HUDEP-2 (cell line): ENCODE results near the gene PIK3C2B.
"Not testable (repeated sequence)": the region's sequence is repeated elsewhere in the genome, so short reads cannot be mapped to it uniquely, and the experiment has no call there.

Experiments
- DNase-seq, 76 experiments: peaks; one replicate each; lab custom pipeline; 2025; ENCODE audit not compliant: unreplicated experiment in 76 of 76; lab: John Stamatoyannopoulos, UW

Gene PIK3C2B, protein sequence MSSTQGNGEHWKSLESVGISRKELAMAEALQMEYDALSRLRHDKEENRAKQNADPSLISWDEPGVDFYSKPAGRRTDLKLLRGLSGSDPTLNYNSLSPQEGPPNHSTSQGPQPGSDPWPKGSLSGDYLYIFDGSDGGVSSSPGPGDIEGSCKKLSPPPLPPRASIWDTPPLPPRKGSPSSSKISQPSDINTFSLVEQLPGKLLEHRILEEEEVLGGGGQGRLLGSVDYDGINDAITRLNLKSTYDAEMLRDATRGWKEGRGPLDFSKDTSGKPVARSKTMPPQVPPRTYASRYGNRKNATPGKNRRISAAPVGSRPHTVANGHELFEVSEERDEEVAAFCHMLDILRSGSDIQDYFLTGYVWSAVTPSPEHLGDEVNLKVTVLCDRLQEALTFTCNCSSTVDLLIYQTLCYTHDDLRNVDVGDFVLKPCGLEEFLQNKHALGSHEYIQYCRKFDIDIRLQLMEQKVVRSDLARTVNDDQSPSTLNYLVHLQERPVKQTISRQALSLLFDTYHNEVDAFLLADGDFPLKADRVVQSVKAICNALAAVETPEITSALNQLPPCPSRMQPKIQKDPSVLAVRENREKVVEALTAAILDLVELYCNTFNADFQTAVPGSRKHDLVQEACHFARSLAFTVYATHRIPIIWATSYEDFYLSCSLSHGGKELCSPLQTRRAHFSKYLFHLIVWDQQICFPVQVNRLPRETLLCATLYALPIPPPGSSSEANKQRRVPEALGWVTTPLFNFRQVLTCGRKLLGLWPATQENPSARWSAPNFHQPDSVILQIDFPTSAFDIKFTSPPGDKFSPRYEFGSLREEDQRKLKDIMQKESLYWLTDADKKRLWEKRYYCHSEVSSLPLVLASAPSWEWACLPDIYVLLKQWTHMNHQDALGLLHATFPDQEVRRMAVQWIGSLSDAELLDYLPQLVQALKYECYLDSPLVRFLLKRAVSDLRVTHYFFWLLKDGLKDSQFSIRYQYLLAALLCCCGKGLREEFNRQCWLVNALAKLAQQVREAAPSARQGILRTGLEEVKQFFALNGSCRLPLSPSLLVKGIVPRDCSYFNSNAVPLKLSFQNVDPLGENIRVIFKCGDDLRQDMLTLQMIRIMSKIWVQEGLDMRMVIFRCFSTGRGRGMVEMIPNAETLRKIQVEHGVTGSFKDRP (N-terminal part only)

DNA sequence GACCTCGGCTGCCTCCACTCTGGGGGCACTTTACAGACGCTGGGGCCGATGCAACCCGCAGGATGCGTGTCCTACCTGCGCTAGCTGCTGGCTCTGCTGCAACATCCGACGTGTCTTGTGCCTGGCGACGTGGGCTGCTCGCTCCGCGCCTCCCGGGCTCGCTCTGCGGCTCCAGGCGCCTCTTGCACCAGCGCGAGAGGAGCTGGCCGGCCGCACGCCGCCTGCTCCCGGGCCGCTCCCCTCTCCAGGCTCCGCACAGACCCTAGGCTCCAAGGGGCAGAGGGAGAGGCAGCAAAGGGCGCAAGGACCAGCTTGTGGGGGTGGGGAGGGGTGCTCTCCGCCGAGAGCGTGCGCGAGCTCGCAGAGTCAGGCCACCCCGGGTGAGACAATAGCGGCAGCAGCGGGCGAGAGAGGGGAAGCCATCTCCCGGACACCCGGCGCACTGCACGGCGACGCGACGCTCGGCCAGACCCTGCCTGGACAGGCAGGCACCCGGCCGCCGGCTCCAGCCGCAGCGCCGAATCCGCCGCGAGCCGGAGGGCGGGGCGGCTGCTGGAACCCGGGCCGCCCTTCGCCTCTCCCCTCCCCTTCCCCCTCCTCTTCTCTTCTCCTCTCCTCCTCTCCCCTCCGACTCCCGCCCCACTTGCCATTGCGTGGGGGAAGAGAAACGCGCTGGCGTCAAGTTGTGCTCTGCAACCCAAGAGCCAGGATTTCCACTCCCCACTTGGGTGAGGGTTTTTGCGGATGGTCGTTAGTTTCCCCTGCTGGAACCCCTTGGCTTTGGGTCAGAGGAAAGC, at the start of gene PIK3C2B:
PIK3C2B (minus strand) TSS at position 525 of the 797 bp plus-strand sequence. CDS start 25,003 bp downstream, outside the sequence.
- DNase-seq = peak in 39 of 76 experiments; percentile 2 to 54 (median 23)

DNA sequence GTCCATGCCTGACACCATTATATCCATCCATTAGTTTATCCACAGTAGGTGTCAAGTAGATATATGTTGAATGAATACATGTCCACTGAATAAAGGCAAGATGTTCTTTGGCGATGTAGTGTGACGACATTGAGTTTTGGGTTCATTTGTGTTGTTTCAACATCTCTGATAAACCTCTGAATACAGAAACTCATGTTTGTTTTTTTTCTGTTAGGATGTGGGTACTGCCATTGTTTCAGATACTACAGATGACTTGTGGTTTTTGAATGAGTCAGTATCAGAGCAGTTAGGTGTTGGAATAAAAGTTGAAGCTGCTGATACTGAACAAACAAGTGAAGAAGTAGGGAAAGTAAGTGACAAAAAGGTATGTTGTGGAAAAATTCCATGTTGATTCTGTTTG, 49.7 kb upstream of the PIK3C2B start:
- DNase-seq = no peak

DNA sequence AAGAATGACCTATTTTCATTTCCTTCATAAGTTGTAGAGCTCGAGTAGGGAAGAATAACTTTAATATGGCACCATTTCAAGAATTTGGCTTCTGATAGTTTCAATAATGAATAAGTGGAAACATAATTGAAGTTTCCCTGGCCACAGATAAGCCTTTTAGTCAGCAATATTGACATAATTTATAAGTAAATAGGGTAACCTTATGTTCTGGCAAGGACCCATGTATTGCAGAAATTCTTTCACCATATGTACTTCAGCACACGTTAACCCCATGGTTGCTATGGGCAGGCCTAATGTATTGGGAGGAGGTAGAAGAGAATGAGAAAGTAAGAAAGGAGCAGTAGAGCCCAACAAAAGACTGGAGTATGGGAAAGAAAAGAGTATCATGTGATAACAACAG, 47.0 kb upstream of the PIK3C2B start:
- DNase-seq = no peak

DNA sequence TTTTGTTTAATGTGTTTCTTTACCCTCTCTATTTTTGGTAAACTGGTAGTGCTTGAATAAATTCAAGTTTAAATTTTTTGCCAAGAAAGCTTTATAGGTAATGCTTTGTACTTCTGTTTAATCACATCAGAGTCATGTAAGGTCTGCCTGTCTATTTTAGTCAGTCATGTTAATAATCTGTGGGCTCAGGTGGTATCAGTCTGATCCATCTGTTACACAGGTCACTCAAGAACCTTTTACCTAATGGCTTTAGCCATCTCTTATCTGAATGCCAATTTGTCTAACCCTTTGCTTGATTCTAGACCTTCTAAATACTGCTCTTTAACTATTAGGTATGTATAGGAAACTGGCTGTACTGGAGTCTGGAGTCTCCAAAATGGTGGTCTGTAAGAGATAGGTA, 38.2 kb upstream of the PIK3C2B start:
- no peak for DNase-seq

DNA sequence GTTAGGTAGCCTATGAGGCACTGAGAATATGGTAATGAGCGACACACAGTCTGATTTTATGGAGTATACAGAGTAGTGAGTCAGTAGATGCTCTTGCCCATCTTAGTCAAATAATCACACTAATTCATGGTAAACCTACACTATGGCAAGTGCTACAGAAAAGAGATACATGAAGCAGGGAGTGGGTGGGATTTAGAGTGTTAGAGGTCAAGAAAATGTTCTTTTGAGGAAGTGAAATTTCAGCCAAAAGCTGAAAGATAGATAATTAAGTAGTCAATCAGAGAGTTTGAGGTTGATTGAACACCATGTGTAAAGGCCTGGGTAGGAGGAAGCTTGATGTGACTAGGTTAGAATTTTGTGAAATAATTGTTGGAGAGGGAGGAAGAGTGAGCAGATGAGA, 36.3 kb upstream of the PIK3C2B start:
- no peak for DNase-seq

DNA sequence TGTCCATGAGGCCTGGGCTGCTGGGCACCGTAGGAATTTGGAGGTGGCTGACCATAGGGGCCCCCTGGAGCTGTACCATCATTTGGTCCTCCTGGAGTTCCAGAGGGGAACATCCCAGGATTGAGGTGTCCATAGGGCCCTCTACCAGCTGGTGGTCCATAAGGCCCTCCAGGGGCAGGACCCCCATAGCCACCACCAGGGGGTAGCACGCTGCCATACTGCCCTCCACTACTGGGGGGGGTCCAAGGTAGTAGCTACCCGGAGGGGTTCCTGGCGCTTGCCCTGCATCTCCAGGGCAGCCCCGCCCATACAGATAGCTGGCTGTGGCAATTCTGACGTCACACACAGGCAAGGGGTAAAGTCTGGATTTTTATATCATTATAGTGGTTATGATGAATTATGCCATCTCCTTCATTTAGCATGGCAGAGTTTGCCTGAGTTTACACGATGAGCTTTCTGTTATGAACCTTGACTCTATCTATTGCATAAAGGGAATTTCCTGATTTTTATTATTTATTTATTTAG, 34.8 kb upstream of the PIK3C2B start:
- DNase-seq = peak in 1 of 76 experiments; percentile 5

DNA sequence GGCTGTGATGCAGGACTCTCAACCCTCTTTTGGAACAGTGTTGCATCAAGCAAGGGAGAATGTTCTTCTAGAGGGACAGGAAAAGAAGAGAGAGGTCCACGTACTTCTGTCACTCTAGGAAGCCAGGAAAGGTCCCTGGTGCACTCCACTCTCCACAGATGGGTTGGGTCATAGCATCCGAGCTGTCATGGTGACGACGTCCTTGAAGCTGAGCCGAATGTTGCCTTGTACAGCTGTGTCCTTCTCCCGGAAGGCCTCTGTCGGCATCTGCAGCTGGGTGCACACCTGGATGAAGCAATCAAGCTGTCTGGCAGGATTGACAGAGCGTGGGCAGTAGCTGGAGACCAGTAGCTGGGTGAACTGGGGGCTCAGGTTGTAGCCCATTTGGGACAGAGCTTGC, 34.1 kb upstream of the PIK3C2B start:
- no peak for DNase-seq

DNA sequence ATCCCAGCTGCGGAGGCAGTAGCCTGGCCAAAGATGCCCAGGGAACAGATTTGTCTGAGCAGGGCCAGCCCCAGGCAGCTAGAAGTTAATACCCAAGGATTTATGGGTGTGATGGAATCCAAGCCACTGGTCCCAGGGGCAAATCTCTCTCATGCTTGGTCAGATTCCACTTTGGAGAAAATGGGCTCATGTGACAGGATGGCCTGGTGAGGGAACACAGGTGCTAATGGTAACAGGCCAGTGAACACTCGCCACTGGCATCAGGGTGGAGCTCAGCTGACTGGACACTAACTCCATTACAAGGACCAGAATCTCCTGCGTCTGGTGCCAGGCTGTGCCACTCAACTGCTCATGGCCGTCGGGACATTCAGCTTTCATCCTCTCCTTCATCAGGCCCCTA, 33.6 kb upstream of the PIK3C2B start:
- DNase-seq = no peak

DNA sequence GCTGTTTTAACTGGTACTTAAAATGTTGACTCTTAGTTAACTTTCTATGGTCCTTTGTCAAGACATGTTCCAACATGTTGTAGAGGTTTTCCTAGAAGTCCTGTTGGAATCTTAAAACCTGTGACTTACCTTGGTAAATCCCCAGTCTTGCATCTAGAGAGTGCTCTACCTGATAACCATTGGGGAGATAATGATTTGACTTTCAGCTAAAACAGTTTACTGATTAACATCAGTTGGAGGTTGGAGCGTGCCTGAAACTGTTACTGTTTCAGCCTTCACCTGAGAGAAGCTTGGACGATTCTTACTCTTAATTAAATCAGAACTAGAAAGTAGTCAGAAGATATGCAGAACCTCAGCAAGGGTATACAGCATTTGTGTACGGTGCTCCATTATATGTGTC, 30.4 kb upstream of the PIK3C2B start:
- no peak for DNase-seq

DNA sequence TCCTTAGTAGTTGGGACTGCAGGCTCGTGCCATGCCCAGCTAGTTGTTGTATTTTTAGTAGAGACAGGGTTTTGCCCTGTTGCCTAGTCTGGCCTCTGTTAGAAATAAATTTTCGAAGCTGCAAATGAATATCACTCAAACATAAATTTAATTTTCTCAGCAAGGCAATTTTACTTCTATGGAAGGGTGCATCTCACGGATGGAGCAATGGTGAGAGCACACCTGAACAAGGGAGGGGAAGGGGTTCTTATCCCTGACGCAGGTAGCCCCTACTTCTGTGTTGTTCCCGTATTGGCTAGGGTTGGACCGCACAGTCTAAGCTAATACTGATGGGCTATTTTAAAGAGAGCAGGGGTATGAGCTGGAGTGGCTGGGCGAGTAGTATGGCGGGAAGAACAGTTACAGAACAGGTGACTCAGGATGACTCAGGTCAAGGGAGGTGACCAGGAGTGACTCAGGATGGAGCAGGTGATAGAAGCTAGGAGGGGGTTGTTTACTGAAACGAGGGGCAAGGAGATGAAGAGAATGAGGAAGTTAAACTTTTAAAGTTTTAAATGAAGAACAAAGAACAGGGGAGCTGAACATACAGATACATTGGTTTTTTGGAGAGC, 29.1 kb upstream of the PIK3C2B start:
- no peak for DNase-seq

DNA sequence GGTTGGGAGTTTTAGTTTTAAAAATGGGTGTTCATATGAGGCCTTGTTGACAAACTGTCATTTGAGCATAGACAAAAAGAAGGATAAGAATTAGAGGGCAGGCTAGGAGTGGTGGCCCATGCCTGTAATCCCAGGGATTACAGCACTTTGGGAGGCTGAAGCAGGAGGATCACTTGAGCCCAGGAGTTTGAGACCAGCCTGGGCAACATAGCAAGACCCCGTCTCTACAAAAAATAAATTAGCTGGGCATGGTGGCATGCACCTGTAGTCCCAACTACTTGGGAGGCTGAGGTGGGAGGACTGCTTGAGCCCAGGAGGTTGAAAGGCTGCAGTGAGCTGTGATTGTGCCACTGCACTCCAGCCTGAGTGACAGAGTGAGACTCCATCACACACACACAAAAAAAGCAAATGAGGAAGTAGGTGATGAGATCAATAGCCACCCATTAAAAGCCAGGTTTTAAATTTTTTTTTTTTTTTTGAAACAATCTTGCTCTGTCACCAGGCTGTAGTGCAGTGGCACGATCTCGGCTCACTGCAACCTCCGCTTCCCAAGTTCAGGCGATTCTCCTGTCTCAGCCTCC, 27.4 kb upstream of the PIK3C2B start:
- DNase-seq = not testable (repeated sequence)

DNA sequence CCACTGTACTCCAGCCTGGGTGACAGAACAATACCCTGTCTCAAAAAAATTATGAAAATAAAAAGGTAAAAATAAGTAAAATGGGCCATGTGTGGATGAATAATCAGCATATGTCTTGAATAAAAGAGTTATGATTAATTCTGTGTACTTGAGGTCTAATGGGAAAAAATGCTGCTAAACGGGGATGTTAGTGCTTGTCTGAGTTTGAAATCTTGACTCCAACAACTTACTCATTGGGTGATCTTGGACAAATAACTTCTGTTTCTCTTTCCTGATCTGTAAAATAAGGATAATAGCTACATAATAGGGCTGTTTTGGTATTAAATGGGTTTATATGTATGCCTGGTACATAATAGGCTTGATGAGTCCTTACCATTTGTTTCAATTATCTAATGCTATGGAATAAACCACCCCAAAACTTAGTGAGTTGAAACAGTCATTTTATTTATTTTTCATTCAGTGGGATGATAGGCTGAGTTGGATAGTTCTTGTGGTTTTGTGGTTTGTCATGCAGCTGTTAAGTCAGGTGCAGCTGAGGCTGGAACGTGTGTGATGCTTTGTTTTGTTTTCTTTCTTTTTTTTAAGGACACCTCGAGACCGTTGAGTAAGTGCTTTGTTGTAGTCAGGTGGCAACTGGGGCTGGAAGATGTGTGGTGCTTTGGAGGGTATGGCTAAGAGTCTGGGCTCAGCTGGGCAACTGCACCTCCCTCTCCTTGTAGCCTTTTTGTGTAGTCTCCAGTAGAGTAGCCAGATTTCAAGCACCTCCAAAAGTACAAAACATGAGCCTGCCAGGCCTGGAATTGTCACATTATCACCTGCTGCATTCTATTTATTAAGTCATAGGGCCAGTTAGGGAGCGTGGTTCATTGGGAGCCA, 26.5 kb upstream of the PIK3C2B start:
- DNase-seq = peak in 24 of 76 experiments; percentile 5 to 56 (median 20)

DNA sequence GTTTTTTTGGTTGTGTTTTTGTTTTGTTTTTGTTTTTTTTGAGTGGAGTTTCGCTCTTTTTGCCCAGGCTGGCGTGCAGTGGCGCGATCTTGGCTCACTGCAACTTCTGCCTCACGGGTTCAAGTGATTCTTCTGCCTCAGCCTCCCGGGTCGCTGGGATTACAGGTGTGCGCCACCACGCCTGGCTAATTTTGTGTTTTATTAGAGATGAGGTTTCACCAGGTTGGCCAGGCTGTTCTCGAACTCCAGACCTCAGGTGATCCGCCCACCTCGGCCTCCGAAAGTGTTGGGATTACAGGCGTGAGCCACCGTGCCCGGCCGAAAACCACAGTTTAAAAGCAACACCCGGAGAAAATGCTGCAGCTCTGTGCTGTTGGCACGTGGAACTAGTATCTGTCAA, 22.8 kb upstream of the PIK3C2B start:
- not testable (repeated sequence) for DNase-seq

DNA sequence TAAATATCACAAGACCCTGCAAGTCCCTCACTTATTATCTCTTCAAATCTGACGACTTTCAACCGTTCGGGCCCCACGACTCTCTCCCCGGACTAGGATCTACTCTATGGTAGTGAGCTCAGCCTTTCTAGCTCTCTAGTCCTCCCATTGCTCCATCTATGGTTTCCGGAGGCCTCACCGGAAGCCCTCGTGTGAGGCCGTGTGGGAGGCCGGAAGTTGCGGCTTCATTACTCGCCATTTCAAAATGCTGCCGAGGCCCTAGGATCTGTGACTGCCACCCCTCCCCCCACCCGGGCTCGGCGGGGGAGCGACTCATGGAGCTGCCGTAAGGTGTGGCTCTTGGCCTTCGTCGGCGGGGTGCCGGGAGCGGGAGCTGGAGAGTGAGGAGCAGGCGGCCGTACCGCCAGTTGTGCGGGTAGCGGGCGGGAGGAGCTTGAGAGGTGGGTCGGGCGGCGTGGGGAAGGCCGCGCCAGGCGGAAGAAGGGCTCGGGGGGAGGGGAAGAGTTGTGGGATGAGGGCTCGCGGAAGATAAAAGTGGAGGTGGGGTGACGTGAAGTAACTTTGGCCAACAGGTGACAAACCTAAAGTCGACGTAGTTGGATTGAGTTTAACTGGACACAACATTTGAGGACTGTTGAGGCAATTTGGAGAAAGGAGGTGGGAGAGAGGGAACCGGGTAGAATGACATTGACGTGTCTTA, 21.7 kb upstream of the PIK3C2B start, which contains the start of gene MDM4:
MDM4 (plus strand) TSS at position 227 of the 700 bp plus-strand sequence. CDS start 9,113 bp downstream, outside the sequence.
- peak; percentile 53 to 95 (median 87) for DNase-seq

DNA sequence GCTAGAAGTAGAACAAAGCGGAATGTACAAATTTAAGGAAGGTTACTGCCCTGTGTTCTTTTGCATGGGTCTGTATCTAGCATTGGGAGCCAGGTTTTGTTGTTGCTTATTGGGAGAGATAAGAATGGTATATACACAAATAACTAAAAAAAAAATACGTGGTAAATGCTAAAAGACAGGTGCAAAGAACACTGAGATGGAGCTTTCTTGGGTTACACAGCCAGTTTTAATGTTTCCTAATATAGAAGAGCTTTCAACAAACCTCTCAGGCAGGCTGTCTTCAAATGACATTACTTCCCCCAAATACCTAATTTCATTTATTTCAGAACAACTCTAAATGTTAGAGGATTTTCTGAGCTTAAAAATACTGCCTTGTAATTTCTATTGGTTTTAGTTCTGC, 20.2 kb upstream of the PIK3C2B start:
- no peak for DNase-seq

DNA sequence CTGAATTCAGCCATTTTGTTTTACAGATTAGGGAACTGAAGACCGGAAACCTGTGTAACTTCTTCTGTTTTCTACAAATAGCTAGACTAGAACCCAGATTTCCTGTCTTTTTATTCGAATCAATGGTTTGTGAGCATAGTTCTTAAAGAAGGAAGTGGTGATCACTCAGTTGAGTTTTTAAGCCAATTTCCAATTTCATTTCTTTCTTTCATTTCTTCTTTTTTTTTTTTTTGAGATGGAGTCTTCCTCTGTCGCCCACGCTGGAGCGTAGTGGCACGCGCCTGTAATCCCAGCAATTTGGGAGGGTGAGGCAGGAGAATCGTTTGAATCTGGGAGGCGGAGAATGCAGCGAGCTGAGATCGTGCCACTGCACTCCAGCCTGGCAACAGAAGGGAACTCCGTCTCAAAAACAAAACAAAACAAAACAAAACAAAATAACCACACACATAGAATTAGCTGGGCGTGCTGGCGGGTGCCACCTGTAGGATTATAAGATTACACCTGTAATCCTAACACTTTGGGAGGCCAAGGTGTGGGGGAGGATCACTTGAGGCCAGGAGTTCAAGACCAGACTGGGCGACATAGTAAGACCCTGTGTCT, 18.6 kb upstream of the PIK3C2B start:
- no peak for DNase-seq

DNA sequence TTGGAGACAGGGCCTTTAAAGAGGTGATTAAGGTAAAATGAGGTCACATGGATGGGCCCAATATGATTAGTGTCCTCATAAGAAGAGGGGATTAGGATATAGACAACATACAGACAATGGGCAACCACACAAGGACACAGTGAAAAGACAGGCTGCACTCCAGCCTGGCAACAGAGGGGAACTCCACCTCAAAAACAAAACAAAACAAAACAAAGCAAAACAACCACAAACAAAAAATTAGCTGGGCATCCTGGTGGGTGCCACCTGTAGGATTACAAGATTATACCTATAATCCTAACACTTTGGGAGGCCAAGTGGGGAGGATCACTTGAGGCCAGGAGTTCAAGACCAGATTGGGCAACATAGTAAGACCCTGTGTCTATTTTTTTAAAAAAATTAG, 16.8 kb upstream of the PIK3C2B start:
- no peak for DNase-seq
